Measurements from ENCODE around the gene NLGN1.

DNA sequence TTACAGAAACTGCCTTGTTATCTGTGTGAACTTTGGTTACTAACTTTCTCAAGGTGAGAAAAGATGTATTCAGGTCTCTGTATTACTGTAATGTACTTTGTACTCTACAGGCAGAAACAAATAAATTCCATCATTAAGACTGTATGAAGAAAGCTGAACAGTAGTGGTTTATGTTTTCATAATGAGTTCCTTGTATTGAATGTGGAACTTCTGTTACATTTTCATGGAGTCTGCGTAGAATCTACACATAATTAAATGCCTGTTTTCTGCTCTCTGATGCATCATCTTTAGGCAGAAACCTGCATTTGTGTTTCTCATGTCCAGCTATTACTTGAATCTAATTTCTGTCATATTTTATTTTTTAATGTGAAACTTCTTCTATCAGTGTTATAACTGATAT, 302.8 kb downstream of the NLGN1 start:
- TF ChIP-seq CTBP1 (IDR thresholded peaks at IDR 0.05; ENCODE audit: borderline replicate concordance) (no peak), SP1 (IDR thresholded peaks at IDR 0.05) (no peak), TARDBP (IDR thresholded peaks at IDR 0.05) (no peak), BHLHE40 (IDR thresholded peaks at IDR 0.05; ENCODE audit: borderline replicate concordance) (no peak), FOXK2 (IDR thresholded peaks at IDR 0.05) (no peak), ARNT (IDR thresholded peaks at IDR 0.05) (no peak), ELF4 (IDR thresholded peaks at IDR 0.05) (no peak), HDGF (IDR thresholded peaks at IDR 0.05; ENCODE audit: borderline replicate concordance) (no peak), ZNF384 (IDR thresholded peaks at IDR 0.05) (no peak), NFRKB (IDR thresholded peaks at IDR 0.05) (no peak), L3MBTL2 (conservative IDR thresholded peaks at IDR 0.05) (no peak), FOXA1 (IDR thresholded peaks at IDR 0.05) (no peak)
- TF ChIP-seq, protein P1, sequence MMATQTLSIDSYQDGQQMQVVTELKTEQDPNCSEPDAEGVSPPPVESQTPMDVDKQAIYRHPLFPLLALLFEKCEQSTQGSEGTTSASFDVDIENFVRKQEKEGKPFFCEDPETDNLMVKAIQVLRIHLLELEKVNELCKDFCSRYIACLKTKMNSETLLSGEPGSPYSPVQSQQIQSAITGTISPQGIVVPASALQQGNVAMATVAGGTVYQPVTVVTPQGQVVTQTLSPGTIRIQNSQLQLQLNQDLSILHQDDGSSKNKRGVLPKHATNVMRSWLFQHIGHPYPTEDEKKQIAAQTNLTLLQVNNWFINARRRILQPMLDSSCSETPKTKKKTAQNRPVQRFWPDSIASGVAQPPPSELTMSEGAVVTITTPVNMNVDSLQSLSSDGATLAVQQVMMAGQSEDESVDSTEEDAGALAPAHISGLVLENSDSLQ (IDR thresholded peaks at IDR 0.05): no peak
